A549 treated with RU486 at 1 μM for 4 hours (cell line): ENCODE results near the gene JKAMP. TPM values are rescaled to one million over a fixed set of nuclear protein-coding genes. Genes with fewer than 3 reads are reported as not detected.

Experiments used
- total RNA-seq: library from RNA; stranded (reverse); fragments of 200-300 nt; extraction: Qiagen RNA extraction; gene quantifications from 5 replicates; pipeline ENCODE4 v1.2.3, GENCODE V29; 2022; ENCODE audit warnings: low read depth

Gene JKAMP
- total RNA-seq = 40.5 to 99.4 TPM (median 75.5 TPM) in 5 replicates

GRCh38 chr14:59483819-59484638, at the start of gene JKAMP, which contains the start of gene L3HYPDH:
Gene JKAMP (plus strand): TSS chr14:59484517. CDS start chr14:59484590, 73 bp downstream.
Gene L3HYPDH (minus strand): TSS chr14:59484408. CDS start chr14:59484316, 92 bp downstream.

DNA sequence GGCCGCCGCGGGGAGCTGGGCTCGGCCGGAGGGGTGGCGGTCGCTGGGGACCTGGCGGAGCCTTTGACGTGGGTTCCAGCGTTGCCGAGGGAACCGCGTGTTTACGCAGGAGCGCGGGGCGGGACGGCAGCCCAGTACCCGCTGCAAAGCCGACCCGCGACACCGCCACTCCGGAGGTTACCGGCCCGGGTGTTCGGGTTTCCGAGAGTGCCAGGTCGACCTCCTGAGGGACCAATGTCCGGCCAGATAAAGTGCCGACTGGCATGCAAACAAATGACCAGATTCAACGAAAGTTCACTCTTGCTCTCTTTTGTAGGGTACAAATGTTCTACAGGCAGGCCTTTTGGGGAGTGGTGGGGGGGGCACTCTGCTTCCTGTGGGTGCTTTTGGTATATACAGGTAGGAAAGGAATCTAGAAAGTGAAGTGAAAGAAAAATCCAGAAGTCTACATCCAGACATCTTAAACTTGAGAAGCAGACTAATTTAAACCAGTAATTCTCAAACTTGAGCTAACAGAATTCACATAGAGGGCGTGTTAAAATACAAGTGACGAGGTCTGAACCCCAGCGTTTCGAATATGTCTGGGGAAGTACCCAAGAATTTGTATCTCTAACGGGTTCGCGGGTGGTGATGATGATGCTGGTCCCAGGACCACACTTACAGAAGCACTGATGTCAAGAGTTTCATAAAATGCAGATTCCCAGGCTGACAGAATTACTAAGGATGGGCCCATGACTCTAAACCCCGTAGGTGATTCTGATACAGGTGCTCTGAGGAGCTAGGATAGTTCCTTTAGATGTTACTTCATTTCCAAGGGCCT, 18.8 kb upstream of the JKAMP start, which contains the start of gene GPR135:
Gene GPR135, minus strand, starts transcription at position 65 of the 820 bp plus-strand sequence. CDS start 154 bp downstream, outside the sequence.

Other genes starting within 250 kb of the JKAMP start
- gene GPR135, start 19.1 kb upstream of the JKAMP start, total RNA-seq = 0.96 to 1.1 TPM (median 0.98 TPM) in 5 replicates
- 42.5 to 49.1 TPM (median 47.7 TPM) in 5 replicates for gene L3HYPDH, start 109 bp upstream of the JKAMP start, total RNA-seq
- gene CCDC175, start 92.3 kb downstream of the JKAMP start, total RNA-seq = not detected in 5 replicates